Measurements from ENCODE around the gene SNTB2.

The SNTB2 gene

GRCh38 chr16:69191136-69191535, 4.2 kb downstream of the SNTB2 start:
- no peak for TF ChIP-seq CTCF (IDR thresholded peaks at IDR 0.05; ENCODE audit: low read depth, low read length, missing control alignments)
- no peak for DNase-seq (ENCODE audit: low read depth)
- H3K4me3 ChIP-seq (ENCODE audit: low read depth, low read length): no peak overlapping the region
- in situ Hi-C loops (cut with HindIII; ENCODE audit: low sequenced_read_pairs): no loop called here

- no peak for TF ChIP-seq CTCF (IDR thresholded peaks at IDR 0.05; ENCODE audit: low read depth, low read length, missing control alignments)
- no peak for DNase-seq (ENCODE audit: low read depth)
- H3K4me3 ChIP-seq (ENCODE audit: low read depth, low read length): no peak overlapping the region
- in situ Hi-C loops (cut with HindIII; ENCODE audit: low sequenced_read_pairs): no loop called here
Observed at GRCh38 chr16:69193855-69194254, 6.9 kb downstream of the SNTB2 start.

GRCh38 chr16:69194488-69194887, 7.5 kb downstream of the SNTB2 start:
- TF ChIP-seq CTCF (IDR thresholded peaks at IDR 0.05; ENCODE audit: low read depth, low read length, missing control alignments): no peak
- no peak for DNase-seq (ENCODE audit: low read depth)
- no peak overlapping the region for H3K4me3 ChIP-seq (ENCODE audit: low read depth, low read length)
- in situ Hi-C loops (cut with HindIII; ENCODE audit: low sequenced_read_pairs): no loop called here

GRCh38 chr16:69195369-69196029, 8.5 kb downstream of the SNTB2 start:
- no peak for DNase-seq (ENCODE audit: low read depth)
- no peak overlapping the region for H3K4me3 ChIP-seq (ENCODE audit: low read depth, low read length)
- TF ChIP-seq CTCF (IDR thresholded peaks at IDR 0.05; ENCODE audit: low read depth, low read length, missing control alignments): no peak
- in situ Hi-C loops (cut with HindIII; ENCODE audit: low sequenced_read_pairs): no loop called here

- H3K4me3 ChIP-seq (ENCODE audit: low read depth, low read length): no peak overlapping the region
- in situ Hi-C loops (cut with HindIII; ENCODE audit: low sequenced_read_pairs): no loop called here
- no peak for TF ChIP-seq CTCF (IDR thresholded peaks at IDR 0.05; ENCODE audit: low read depth, low read length, missing control alignments)
- DNase-seq (ENCODE audit: low read depth): no peak
Observed at GRCh38 chr16:69197573-69197972, 10.6 kb downstream of the SNTB2 start.

GRCh38 chr16:69199382-69199781, 12.4 kb downstream of the SNTB2 start:
- in situ Hi-C loops (cut with HindIII; ENCODE audit: low sequenced_read_pairs): no loop called here
- DNase-seq (ENCODE audit: low read depth): no peak
- H3K4me3 ChIP-seq (ENCODE audit: low read depth, low read length): no peak overlapping the region
- no peak for TF ChIP-seq CTCF (IDR thresholded peaks at IDR 0.05; ENCODE audit: low read depth, low read length, missing control alignments)

Measured in astrocyte of the cerebellum (primary cell).